ELR (cell line): Measurements from ENCODE around the gene RAPGEF2.
"Not testable (repeated sequence)": the region's sequence is repeated elsewhere in the genome, so short reads cannot be mapped to it uniquely, and the experiment has no call there.

ENCODE experiments used
- DNase-seq: peaks from one replicate; pipeline ENCODE4 v3.0.0-alpha.2; 2015; ENCODE audit warnings: low read depth

The RAPGEF2 gene

DNA sequence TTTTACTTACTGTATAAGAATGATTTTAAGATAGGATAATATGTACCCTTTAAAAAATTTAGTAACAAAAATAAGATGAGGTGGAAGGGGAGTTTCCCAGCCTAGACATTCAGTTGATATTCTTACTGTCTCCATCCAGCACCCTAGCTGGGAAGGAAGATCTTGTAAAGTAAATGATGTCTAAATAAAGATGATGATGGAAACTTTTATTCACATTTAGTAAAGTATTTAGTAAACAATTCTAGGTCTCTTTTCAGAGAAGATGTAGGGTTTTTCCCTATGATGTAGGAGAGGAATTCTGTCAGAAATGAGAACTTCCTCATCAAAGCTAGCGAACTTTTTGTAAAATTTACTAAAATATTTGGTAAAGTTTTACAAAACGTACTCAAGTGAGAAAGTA, 136.8 kb downstream of the RAPGEF2 start:
- DNase-seq: no peak

DNA sequence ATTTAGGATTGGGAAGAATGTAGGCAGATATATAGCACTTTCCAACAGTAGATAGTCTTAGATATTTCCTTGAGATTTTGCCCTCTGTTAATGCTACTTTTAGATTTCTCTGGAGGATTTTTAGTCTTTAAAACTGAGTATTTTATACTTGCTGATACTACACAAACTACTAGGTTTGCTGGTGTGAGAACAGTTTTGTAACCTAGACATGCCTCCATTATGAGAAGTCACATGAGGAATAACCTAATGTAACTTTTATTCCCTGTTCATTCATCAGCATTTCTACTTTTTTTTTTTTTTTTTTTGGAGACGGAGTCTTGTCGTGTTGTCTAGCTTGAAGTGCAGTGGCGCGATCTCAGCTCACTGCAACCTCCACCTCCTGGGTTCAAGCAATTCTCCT, 137.2 kb downstream of the RAPGEF2 start:
- DNase-seq: no peak

DNA sequence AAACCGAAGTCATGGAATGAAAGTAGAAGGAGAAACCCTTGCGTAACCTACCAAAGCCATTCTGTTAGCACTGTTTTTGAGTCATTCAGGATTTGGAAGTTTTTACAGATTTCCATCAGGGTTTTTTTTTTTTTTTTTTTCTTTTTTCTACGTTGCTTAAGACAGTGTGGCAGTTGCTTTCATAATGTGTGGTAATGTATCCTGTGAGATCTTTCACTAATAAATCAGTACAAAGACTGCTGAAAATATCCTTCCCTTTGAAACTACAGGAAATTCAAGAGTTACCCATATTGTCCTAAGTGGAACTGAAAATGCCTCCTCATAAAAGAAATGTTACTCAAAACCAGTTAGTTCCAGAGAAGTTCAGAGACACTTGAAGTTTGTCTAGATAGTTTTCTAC, 137.8 kb downstream of the RAPGEF2 start:
- DNase-seq: no peak

DNA sequence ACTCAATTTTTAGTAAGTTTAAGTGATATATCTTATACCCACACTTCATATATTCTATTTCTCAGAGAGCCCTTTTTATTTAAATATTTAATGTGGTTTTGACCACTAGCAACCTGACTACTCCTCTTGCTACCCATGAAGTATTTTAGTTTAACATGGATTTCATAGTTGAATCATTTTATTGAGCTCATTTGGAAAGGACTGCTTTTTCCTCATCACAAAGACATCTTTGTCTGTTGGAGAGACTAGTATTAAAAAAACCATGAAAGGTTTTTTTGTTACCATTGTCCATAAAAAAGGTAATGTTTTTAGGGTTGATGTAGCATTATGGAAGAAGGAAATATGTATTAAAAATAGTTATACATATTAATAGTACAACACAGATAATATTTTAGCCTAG, 139.5 kb downstream of the RAPGEF2 start:
- DNase-seq: no peak

GRCh38 chr4:159248384-159249178, 145.7 kb downstream of the RAPGEF2 start:
- DNase-seq: no peak

- DNase-seq: no peak
Measured at GRCh38 chr4:159250751-159251325, 148.0 kb downstream of the RAPGEF2 start.

GRCh38 chr4:159251580-159251979, 148.7 kb downstream of the RAPGEF2 start:
- not testable (repeated sequence) for DNase-seq

DNA sequence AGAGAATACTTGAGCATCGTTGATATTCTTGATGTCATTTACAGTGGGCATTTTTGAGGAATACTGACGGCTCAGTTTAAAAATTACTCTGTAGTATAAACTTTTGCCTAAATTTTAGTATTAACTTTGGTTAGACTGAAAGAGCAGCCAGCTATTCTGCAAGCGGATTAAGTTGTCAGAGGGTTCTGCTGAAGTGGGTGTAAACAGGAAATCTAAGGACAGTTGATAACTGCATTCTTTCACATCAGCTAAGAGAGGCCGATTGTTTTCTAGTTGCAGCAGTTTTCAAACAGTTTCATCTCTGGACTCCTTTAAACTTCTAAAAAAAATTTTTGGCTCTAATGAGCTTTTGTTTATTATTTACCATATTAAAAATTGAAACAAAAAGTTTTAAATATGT, 149.6 kb downstream of the RAPGEF2 start:
- no peak for DNase-seq

GRCh38 chr4:159256037-159256436, 153.2 kb downstream of the RAPGEF2 start:
- no peak for DNase-seq

DNA sequence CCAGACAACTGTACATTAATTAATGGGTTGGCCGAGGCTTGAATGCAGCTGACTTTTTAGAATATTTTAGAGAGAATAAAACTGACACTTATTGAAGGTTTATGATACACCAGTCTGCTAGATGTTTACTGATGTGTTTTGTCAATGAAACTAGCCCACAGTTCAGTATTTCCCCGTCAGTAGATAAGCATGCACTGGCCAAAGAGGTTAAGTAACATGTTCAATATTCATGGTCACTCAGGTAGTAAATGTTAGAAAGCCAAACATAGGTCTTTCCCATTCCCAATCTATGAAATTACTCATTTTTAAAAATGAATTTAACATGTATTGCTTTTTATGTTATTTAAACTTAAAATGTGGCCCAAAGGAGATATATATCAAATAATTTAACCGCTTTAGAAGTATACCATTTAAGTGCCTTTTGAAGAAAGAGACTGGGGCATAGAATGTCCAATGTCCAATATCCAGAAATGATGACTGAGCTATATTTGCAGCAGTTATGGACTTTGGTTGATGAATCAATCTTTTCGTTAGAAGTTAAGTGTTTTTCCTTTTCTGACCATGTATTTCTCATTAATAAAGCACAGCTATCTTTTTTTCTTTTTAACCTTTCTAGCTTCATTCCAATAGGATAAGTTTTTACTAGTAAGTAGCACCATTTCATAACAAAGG, 156.1 kb downstream of the RAPGEF2 start:
- no peak for DNase-seq

- no peak for DNase-seq
Measured at GRCh38 chr4:159264057-159264456, 161.2 kb downstream of the RAPGEF2 start.

GRCh38 chr4:159266981-159267868, 164.3 kb downstream of the RAPGEF2 start:
- peak; percentile 16 for DNase-seq

DNA sequence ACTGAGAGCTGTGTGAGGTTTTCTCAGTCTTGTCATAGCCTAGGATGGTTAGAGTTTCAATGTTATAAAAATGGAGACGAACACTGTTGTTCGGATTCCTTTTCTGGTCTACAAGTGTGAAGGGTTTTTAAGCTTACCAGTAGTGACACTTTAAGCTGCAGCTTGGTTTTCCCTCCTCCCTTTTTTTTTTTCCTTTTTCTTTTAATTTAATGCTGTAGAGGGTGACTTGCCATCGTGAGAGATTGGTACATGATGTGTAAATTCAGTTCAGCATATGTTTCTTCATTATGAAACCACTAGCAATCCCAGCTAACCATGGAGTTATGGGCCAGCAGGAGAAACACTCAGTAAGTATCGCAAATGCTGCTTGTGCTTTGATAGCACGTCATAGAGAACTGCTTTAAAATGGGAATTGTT, 165.0 kb downstream of the RAPGEF2 start:
- DNase-seq: no peak

DNA sequence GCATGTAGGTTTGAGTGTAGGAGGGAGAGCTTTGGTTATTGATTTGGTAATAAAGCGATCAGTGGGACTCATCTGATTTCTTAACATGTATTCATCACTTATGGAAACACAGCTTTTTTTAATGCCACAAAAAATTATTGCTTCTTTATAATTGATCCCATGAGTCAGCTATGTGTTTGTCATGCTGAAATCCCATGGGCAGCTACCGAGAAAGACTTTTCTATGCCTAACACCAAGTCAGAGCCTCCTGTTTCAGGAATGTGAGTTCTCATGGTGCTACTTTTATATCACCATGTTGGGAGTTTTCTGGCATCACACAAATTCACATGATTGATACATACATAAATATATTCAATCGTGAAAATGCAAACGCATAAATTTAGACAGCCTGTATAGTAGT, 165.7 kb downstream of the RAPGEF2 start:
- no peak for DNase-seq

DNA sequence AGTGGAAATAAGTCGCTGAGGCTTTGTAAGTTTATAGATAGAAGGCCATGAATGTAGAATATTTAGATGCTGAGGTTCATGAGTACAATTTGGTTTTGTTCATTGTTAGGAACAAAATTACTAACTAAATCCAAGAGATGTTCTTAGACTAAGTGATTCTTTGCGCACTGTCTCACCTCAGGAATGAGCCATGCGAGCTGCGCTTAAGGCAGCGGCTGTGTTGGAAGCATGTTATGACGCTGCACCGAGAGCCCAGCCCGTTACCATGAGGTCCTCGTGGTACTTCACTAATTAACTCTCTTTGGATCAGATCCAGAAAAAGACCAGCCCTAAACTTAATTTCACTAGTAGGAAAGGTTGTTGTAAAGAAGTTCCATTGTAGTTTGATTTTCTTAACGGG, 166.2 kb downstream of the RAPGEF2 start:
- no peak for DNase-seq

DNA sequence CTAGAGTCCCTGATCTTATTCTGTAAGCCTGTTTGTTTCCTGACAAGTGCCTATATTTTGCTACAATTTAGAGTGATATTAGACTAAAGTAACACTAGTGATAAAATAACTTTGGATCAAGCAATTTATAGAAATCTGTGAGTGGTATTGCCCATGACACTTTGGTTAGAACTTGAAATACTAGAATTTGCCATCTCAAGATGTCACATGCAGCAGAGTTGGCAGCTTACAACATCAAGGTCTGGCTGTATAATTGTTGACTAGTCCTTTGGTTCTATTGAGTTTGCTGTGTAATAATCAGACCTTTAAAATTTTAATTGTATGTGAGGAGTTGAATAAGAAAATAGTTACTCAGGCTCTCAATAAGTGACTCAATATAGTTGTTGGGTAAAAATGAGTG, 167.1 kb downstream of the RAPGEF2 start:
- DNase-seq: no peak

DNA sequence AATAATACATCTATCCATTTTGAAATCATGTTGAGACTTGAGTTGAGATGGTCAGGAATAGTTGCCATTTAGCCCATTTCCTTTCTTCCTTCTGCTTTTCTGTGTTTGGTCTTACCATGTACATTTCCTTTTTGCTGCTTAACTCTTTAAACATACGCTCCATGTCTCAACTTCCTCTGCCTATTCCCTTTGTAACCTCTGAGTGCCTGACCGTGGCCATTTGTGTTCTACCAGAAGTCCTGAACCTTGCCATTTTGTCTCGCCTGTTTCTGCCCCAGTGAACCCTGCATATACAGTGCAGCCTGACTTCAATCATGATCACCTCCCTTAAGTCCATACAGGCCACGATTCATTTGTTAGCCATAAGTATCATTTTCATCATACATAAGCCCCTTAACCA, 169.0 kb downstream of the RAPGEF2 start:
- no peak for DNase-seq

DNA sequence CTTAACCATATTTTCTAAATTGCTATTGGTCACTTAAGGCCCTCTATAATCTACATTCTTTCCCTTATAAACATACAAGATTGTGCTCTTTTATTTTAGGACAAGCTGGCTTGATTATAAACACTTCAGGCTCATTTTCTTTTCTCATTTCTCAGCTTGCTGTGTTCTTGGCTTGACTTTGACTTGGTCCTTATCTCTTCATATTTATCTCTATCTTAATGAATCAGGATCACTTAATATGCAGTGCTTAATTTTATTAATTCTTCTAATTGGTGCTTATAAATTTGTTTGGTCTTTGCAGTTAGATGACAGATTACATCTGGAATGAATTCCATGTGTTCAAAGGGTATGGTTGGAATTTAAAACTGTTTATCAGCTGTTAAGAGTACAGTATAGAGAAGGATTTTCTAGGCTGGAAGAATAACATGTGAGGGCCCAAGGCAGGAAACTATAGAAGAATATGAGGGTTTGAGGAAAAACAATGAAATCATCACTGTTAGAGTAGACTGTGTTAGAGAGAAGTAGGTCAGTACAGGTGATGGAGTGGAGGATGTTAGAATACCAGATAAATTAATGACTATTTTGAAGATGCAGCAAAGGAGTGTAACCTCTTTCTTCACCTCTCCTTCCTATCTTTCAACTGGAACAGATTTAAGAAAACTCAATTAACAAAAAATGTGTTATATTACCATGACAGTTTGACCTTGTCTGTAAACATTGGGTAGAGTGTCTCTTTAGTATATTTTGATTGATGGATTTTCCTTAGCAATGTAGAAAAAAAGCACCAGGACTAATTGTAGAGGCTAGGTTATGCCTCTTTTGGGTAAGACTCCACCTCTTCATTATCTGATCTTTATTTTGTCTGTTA, 169.6 kb downstream of the RAPGEF2 start:
- no peak for DNase-seq

GRCh38 chr4:159273141-159273438, 170.2 kb downstream of the RAPGEF2 start:
- peak; percentile 20 for DNase-seq

- DNase-seq: no peak
Measured at GRCh38 chr4:159273841-159274240, 171.0 kb downstream of the RAPGEF2 start.

- DNase-seq: no peak
Measured at GRCh38 chr4:159278399-159278798, 175.5 kb downstream of the RAPGEF2 start.

DNA sequence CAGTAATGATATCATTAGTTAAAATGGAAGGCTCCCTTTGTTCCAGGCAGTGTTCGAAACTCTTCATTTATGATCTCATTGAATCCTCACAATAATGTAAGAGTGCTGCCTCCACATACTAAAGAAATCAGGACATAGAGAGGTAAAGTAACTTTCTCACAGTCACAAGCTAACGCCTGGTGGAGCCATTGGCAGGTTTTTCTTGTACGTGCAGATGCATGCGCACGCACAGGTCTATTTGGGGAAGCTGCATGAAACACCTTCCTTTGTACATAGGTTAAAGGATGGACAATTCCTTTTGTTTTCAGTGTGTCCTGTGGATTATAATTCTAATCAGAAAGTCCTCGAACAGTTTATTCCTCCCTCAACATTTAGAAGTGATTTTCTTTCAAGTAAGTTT, 176.2 kb downstream of the RAPGEF2 start:
- no peak for DNase-seq
